ENCODE measurements around the gene KRTAP10-7.

KRTAP10-7 gene

DNA sequence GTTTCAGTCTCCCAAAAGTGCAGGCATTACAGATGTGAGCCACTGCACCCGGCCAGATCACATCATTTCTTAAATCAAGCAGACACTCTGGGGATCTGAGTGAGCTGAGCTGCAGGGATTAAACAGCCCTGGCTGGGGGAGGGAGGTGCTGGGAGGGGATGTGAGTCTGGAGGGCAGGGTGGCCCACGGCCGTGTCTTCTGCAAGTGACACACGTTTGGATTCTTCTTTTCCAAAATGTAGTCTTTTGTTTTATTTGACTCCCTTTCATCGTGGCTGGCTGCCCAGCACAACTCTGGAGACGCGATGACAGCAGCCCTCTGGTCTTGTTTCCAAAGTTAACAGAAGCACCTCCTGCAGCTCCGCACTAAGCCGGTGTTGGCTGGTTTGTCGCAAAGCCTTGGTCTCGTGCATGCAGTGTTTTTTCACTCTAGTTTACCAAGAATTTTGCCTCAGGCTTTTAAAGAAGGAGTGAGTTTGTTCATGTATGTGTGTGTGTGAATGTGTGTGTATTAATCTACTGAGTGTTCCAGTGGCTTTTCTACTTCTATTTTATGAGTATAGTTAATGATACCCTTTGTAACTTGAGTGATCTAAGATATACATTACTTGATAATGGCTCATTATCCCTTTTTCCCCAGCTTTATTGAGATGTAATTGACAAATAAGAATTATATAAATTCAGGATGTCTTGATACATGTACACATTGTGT lies 17.2 kb upstream of the KRTAP10-7 start:
- no peaks in the 10 kb centered on the region for H3K4me1 ChIP-seq (ENCODE audit: low read depth, poor library complexity, severe bottlenecking)
- H3K4me3 ChIP-seq (IDR thresholded peaks at IDR 0.05; ENCODE audit: insufficient read depth, low read depth, low read length) = no peak overlapping the region
- H3K36me3 ChIP-seq (ENCODE audit: insufficient read depth) = no peaks in the 10 kb centered on the region
- no peak overlapping the region for H3K9ac ChIP-seq
- no peak overlapping the region for H2AFZ ChIP-seq (ENCODE audit: low read depth)
- peaks cover 37% of the 10 kb centered on the region; the same call in 1 of the 2 replicates for H3K27me3 ChIP-seq (ENCODE audit: insufficient read depth, low read depth)
- TF ChIP-seq, protein P1, sequence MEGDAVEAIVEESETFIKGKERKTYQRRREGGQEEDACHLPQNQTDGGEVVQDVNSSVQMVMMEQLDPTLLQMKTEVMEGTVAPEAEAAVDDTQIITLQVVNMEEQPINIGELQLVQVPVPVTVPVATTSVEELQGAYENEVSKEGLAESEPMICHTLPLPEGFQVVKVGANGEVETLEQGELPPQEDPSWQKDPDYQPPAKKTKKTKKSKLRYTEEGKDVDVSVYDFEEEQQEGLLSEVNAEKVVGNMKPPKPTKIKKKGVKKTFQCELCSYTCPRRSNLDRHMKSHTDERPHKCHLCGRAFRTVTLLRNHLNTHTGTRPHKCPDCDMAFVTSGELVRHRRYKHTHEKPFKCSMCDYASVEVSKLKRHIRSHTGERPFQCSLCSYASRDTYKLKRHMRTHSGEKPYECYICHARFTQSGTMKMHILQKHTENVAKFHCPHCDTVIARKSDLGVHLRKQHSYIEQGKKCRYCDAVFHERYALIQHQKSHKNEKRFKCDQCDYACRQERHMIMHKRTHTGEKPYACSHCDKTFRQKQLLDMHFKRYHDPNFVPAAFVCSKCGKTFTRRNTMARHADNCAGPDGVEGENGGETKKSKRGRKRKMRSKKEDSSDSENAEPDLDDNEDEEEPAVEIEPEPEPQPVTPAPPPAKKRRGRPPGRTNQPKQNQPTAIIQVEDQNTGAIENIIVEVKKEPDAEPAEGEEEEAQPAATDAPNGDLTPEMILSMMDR (conservative IDR thresholded peaks at IDR 0.05; ENCODE audit: low read depth, low read length) = no peak
- no peak overlapping the region for H3K27ac ChIP-seq
- no peak overlapping the region for H3K4me2 ChIP-seq
- H4K20me1 ChIP-seq (ENCODE audit: insufficient read depth) = no peaks in the 10 kb centered on the region
- no peaks in the 10 kb centered on the region for H3K79me2 ChIP-seq (ENCODE audit: insufficient read depth, low read depth)

DNA sequence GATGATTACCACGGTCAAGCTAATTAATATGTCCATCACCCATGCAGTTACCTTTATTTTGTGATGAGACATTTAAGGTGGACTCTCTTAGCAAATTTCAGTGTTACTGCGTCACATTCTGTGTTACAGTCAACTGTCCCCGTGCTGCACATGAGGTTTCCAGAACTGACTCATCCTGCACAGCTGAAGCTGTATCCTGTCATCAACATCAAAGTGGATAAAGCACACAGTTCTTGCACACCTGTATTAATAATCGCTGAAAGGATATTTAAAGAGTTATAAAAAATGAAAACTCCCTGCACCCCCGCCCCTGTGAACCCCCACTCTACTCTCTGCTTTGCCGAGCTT lies 16.6 kb upstream of the KRTAP10-7 start:
- no peak overlapping the region for H3K27ac ChIP-seq
- H3K4me3 ChIP-seq (IDR thresholded peaks at IDR 0.05; ENCODE audit: insufficient read depth, low read depth, low read length) = no peak overlapping the region
- H3K4me1 ChIP-seq (ENCODE audit: low read depth, poor library complexity, severe bottlenecking) = no peaks in the 10 kb centered on the region
- no peaks in the 10 kb centered on the region for H4K20me1 ChIP-seq (ENCODE audit: insufficient read depth)
- H3K36me3 ChIP-seq (ENCODE audit: insufficient read depth) = no peaks in the 10 kb centered on the region
- no peak overlapping the region for H2AFZ ChIP-seq (ENCODE audit: low read depth)
- H3K27me3 ChIP-seq (ENCODE audit: insufficient read depth, low read depth) = peaks cover 36% of the 10 kb centered on the region; the same call in 1 of the 2 replicates
- no peak overlapping the region for H3K9ac ChIP-seq
- TF ChIP-seq, protein P1 (conservative IDR thresholded peaks at IDR 0.05; ENCODE audit: low read depth, low read length) = no peak
- H3K4me2 ChIP-seq = no peak overlapping the region
- H3K79me2 ChIP-seq (ENCODE audit: insufficient read depth, low read depth) = no peaks in the 10 kb centered on the region

DNA sequence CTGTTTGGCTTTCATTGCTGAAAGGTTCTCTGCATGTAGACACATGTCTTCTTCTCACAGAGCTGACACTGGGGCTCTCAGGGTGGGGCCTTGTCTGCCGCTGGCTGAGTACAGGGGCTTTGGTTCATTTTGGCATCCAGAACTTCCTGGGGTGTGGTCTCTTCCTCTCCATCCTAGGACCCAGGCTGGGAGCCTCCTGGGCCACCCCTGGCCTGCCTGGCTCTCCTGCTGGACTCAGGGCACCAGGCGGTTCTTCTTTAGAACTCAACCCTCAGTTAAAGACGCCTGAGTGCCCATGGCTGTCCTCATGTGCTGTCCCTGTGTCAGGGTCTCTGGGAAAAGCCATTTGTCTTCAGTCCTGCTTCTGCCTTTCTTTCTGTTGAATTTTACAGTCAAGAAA lies 14.5 kb upstream of the KRTAP10-7 start:
- H3K27ac ChIP-seq = no peak overlapping the region
- no peaks in the 10 kb centered on the region for H3K79me2 ChIP-seq (ENCODE audit: insufficient read depth, low read depth)
- no peak overlapping the region for H3K4me3 ChIP-seq (IDR thresholded peaks at IDR 0.05; ENCODE audit: insufficient read depth, low read depth, low read length)
- H4K20me1 ChIP-seq (ENCODE audit: insufficient read depth) = no peaks in the 10 kb centered on the region
- TF ChIP-seq, protein P1 (conservative IDR thresholded peaks at IDR 0.05; ENCODE audit: low read depth, low read length) = no peak
- peaks cover 37% of the 10 kb centered on the region; the same call in 1 of the 2 replicates for H3K27me3 ChIP-seq (ENCODE audit: insufficient read depth, low read depth)
- H3K4me2 ChIP-seq = no peak overlapping the region
- no peak overlapping the region for H3K9ac ChIP-seq
- H3K36me3 ChIP-seq (ENCODE audit: insufficient read depth) = no peaks in the 10 kb centered on the region
- H3K4me1 ChIP-seq (ENCODE audit: low read depth, poor library complexity, severe bottlenecking) = no peaks in the 10 kb centered on the region
- H2AFZ ChIP-seq (ENCODE audit: low read depth) = no peak overlapping the region

- TF ChIP-seq, protein P1 (conservative IDR thresholded peaks at IDR 0.05; ENCODE audit: low read depth, low read length) = no peak
- no peaks in the 10 kb centered on the region for H3K4me1 ChIP-seq (ENCODE audit: low read depth, poor library complexity, severe bottlenecking)
- H3K79me2 ChIP-seq (ENCODE audit: insufficient read depth, low read depth) = no peaks in the 10 kb centered on the region
- H2AFZ ChIP-seq (ENCODE audit: low read depth) = no peak overlapping the region
- H3K27ac ChIP-seq = no peak overlapping the region
- H3K9ac ChIP-seq = no peak overlapping the region
- H4K20me1 ChIP-seq (ENCODE audit: insufficient read depth) = no peaks in the 10 kb centered on the region
- no peak overlapping the region for H3K4me2 ChIP-seq
- H3K27me3 ChIP-seq (ENCODE audit: insufficient read depth, low read depth) = peaks cover 30% of the 10 kb centered on the region; the same call in 1 of the 2 replicates
- H3K4me3 ChIP-seq (IDR thresholded peaks at IDR 0.05; ENCODE audit: insufficient read depth, low read depth, low read length) = no peak overlapping the region
- no peaks in the 10 kb centered on the region for H3K36me3 ChIP-seq (ENCODE audit: insufficient read depth)
These were observed 11.3 kb upstream of the KRTAP10-7 start for GRCh38 chr21:44589094-44589493.
